Neural cell (in vitro differentiated cells): ENCODE measurements around the gene NPAS3. TPM values are rescaled to one million over a fixed set of nuclear protein-coding genes. Genes with fewer than 3 reads are reported as not detected.

Source experiments
- H2AFZ ChIP-seq: fragments of 200-600, 300-800 bp; sonication (generic), shearing (Covaris generic); 2 replicates; pipeline ENCODE4 v1.6.0; 2014; ENCODE audit warnings: low read depth, mild to moderate bottlenecking, antibody characterized with exemption, low read length, moderate library complexity
- H3F3A ChIP-seq: fragments of 200-600 bp; shearing (Covaris generic); 2 replicates; pipeline ENCODE4 v1.6.1; 2016; ENCODE audit warnings: mild to moderate bottlenecking, moderate library complexity, mixed read lengths, antibody characterized with exemption, low read length; ENCODE audit not compliant: insufficient read depth, poor library complexity, severe bottlenecking
- H3K27ac ChIP-seq: fragments of 200-600, 300-800 bp; sonication (generic), shearing (Covaris generic); 2 replicates; pipeline ENCODE4 v1.5.1; 2014; ENCODE audit warnings: mild to moderate bottlenecking, low read length, moderate library complexity
- H3K27me3 ChIP-seq: fragments of 300-800, 200-600 bp; sonication (generic), shearing (Covaris generic); 2 replicates; pipeline ENCODE4 v1.6.0; 2014; ENCODE audit warnings: mild to moderate bottlenecking, low read depth, low read length, moderate library complexity; ENCODE audit not compliant: insufficient read depth
- H3K36me3 ChIP-seq: fragments of 300-800, 200-600 bp; sonication (generic), shearing (Covaris generic); 2 replicates; pipeline ENCODE4 v1.5.1; 2014; ENCODE audit warnings: mild to moderate bottlenecking, antibody characterized with exemption, low read length, moderate library complexity; ENCODE audit not compliant: insufficient read depth
- H3K4me2 ChIP-seq: fragments of 300-800, 200-600 bp; sonication (generic), shearing (Covaris generic); 2 replicates; pipeline ENCODE4 v1.6.0; 2014; ENCODE audit warnings: mild to moderate bottlenecking, low read length
- H3K4me3 ChIP-seq: fragments of 300-800, 200-600 bp; sonication (generic), shearing (Covaris generic); 2 replicates; pipeline ENCODE4 v1.5.1; 2014; ENCODE audit warnings: mild to moderate bottlenecking, low read length, moderate library complexity
- H3K79me2 ChIP-seq: fragments of 200-600 bp; shearing (Covaris generic); replicated peaks from 2 replicates; pipeline ENCODE4 v1.6.0; 2014; ENCODE audit warnings: mild to moderate bottlenecking, low read length, moderate library complexity; ENCODE audit not compliant: insufficient read depth
- H3K9ac ChIP-seq: fragments of 300-800, 200-600 bp; sonication (generic), shearing (Covaris generic); 2 replicates; pipeline ENCODE4 v1.6.1; 2016; ENCODE audit warnings: mild to moderate bottlenecking, low read length, mixed read lengths
- H3K9me2 ChIP-seq: fragments of 200-600 bp; shearing (Covaris generic); 2 replicates; pipeline ENCODE4 v1.6.1; 2016; ENCODE audit warnings: mild to moderate bottlenecking, low read length, mixed read lengths; ENCODE audit not compliant: insufficient read depth
- H3K9me3 ChIP-seq: fragments of 200-600, 300-800 bp; sonication (generic), shearing (Covaris generic); 2 replicates; pipeline ENCODE4 v1.6.1; 2016; ENCODE audit warnings: mild to moderate bottlenecking, mixed run types, low read length, moderate library complexity, mixed read lengths
- H4K20me1 ChIP-seq: fragments of 200-600 bp; shearing (Covaris generic); 2 replicates; pipeline ENCODE4 v1.6.1; 2016; ENCODE audit warnings: mild to moderate bottlenecking, mixed run types; ENCODE audit not compliant: insufficient read depth
- CTCF ChIP-seq: fragments of 450-650 bp; IDR thresholded peaks from 2 replicates; pipeline ENCODE4 v1.5.1; 2014; ENCODE audit warnings: antibody characterized with exemption, mild to moderate bottlenecking, moderate library complexity; ENCODE audit not compliant: poor library complexity, severe bottlenecking
- EP300 ChIP-seq: fragments of 450-650 bp; conservative IDR thresholded peaks from 2 replicates; pipeline ENCODE4 v1.6.1; 2014; ENCODE audit warnings: antibody characterized with exemption, mild to moderate bottlenecking, moderate library complexity; ENCODE audit not compliant: poor library complexity, severe bottlenecking
- EZH2 ChIP-seq: fragments of 200-600, 300-800 bp; shearing (Covaris generic), sonication (generic); IDR thresholded peaks from 2 replicates; pipeline ENCODE4 v1.6.1; 2014; ENCODE audit warnings: antibody characterized with exemption, low read length, borderline replicate concordance, mild to moderate bottlenecking; ENCODE audit not compliant: insufficient read depth, poor library complexity, severe bottlenecking
- MXI1 ChIP-seq: fragments of 450-650 bp; conservative IDR thresholded peaks from 2 replicates; pipeline ENCODE4 v1.6.1; 2014; ENCODE audit warnings: antibody characterized with exemption, mild to moderate bottlenecking; ENCODE audit not compliant: poor library complexity, severe bottlenecking
- POLR2AphosphoS5 ChIP-seq: IDR thresholded peaks from 2 replicates; pipeline ENCODE4 v1.6.1; 2012
- RAD21 ChIP-seq: fragments of 450-650 bp; conservative IDR thresholded peaks from 2 replicates; pipeline ENCODE4 v1.6.1; 2014; ENCODE audit warnings: antibody characterized with exemption, mild to moderate bottlenecking, moderate library complexity
- SMC3 ChIP-seq: fragments of 450-650 bp; conservative IDR thresholded peaks from 2 replicates; pipeline ENCODE4 v1.6.1; 2014; ENCODE audit warnings: antibody characterized with exemption, mild to moderate bottlenecking, moderate library complexity; ENCODE audit not compliant: poor library complexity
- TAF1 ChIP-seq: IDR thresholded peaks from 2 replicates; pipeline ENCODE4 v1.6.1; 2012; ENCODE audit warnings: low read depth
- polyA plus RNA-seq: library from polyadenylated mRNA; depleted of rRNA; stranded (reverse); fragments of >200 nt; gene quantifications from 2 replicates; pipeline ENCODE4 v1.2.3, GENCODE V29; 2014
- TF ChIP-seq, protein P1 (sequence below): IDR thresholded peaks from 2 replicates; pipeline ENCODE4 v1.6.1; 2012; ENCODE audit warnings: borderline replicate concordance

Gene NPAS3
- polyA plus RNA-seq, 1 donor from 2014 or later: 1.3 TPM

GRCh38 chr14:32941668-32942065, 3.0 kb downstream of the NPAS3 start:
- Histone ChIP-seq H3K27me3 (peaks cover 5% of the 10 kb centered on the region), H4K20me1 (no peaks in the 10 kb centered on the region), H2AFZ (no peak overlapping the region), H3K4me2 (no peak overlapping the region), H3K4me3 (no peak overlapping the region), H3K27ac (no peak overlapping the region), H3K9ac (no peak overlapping the region), H3K36me3 (no peaks in the 10 kb centered on the region), H3K79me2 (peaks cover 43% of the 10 kb centered on the region), H3K9me2 (no peaks in the 10 kb centered on the region), H3F3A (no peaks in the 10 kb centered on the region), H3K9me3 (no peaks in the 10 kb centered on the region)
- TF ChIP-seq EP300: no peak
- TF ChIP-seq, protein P1, sequence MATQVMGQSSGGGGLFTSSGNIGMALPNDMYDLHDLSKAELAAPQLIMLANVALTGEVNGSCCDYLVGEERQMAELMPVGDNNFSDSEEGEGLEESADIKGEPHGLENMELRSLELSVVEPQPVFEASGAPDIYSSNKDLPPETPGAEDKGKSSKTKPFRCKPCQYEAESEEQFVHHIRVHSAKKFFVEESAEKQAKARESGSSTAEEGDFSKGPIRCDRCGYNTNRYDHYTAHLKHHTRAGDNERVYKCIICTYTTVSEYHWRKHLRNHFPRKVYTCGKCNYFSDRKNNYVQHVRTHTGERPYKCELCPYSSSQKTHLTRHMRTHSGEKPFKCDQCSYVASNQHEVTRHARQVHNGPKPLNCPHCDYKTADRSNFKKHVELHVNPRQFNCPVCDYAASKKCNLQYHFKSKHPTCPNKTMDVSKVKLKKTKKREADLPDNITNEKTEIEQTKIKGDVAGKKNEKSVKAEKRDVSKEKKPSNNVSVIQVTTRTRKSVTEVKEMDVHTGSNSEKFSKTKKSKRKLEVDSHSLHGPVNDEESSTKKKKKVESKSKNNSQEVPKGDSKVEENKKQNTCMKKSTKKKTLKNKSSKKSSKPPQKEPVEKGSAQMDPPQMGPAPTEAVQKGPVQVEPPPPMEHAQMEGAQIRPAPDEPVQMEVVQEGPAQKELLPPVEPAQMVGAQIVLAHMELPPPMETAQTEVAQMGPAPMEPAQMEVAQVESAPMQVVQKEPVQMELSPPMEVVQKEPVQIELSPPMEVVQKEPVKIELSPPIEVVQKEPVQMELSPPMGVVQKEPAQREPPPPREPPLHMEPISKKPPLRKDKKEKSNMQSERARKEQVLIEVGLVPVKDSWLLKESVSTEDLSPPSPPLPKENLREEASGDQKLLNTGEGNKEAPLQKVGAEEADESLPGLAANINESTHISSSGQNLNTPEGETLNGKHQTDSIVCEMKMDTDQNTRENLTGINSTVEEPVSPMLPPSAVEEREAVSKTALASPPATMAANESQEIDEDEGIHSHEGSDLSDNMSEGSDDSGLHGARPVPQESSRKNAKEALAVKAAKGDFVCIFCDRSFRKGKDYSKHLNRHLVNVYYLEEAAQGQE: no peak
- TF ChIP-seq SMC3: no peak
- no peak for TF ChIP-seq CTCF
- no peak for TF ChIP-seq RAD21
- TF ChIP-seq POLR2AphosphoS5: no peak
- TF ChIP-seq MXI1: no peak
- TF ChIP-seq EZH2: no peak
- TF ChIP-seq TAF1: no peak

DNA sequence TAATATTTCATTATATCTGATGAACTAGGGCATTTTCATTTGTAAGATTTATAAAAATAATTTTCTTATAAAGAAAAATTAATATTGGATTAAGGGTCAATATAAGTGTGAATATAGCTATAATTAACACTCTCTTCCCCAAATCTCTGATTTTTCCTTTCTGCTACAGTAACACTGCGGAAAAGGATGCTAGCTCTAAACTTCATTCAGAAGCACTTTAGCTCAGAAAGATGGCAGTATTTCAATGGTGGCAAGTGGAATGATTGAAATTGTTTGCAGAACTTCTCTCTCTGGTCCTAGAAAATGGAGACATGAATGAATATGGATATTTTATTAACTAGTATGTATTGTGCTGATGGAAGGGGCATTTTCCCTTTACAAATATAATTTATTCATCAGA, 8.4 kb downstream of the NPAS3 start:
- Histone ChIP-seq H3K9me2 (no peaks in the 10 kb centered on the region), H3K27ac (no peak overlapping the region), H3K27me3 (no peaks in the 10 kb centered on the region), H4K20me1 (no peaks in the 10 kb centered on the region), H3K36me3 (no peaks in the 10 kb centered on the region), H2AFZ (no peak overlapping the region), H3K9me3 (no peaks in the 10 kb centered on the region), H3K4me3 (no peak overlapping the region), H3K9ac (no peak overlapping the region), H3F3A (no peaks in the 10 kb centered on the region), H3K79me2 (peaks cover 30% of the 10 kb centered on the region), H3K4me2 (no peak overlapping the region)
- TF ChIP-seq EP300 (no peak), MXI1 (no peak), EZH2 (no peak), RAD21 (no peak), TAF1 (no peak), CTCF (no peak), SMC3 (no peak), POLR2AphosphoS5 (no peak)
- TF ChIP-seq, protein P1: no peak
